IMR-90 (cell line): ENCODE results near the gene ZNF700. TPM values are rescaled to one million over a fixed set of nuclear protein-coding genes. Genes with fewer than 3 reads are reported as not detected.

Experiments
- ATAC-seq: fragments of 200-7000 bp; cut with Tn5 transposase; 2 replicates; pipeline ENCODE4 v1.9.1; 2020; ENCODE audit warnings: low read depth, mild to moderate bottlenecking, moderate library complexity
- BruUV-seq: library from RNA; stranded (reverse); fragments of 400-500 nt; replicated peaks from 2 replicates; lab custom pipeline; 2021; lab: Mats Ljungman, UMichigan
- CTCF ChIA-PET: fragments of 300-600 bp; formaldehyde crosslinking; extraction: SDS; loops from one replicate; lab custom pipeline; 2021; ENCODE audit warnings: antibody characterized with exemption; lab: Yijun Ruan, JAX
- POLR2A ChIA-PET: fragments of 300-600 bp; sonication (Branson Sonifier 250); formaldehyde crosslinking; loops from one replicate; lab custom pipeline; 2022; ENCODE audit warnings: antibody characterized with exemption; ENCODE audit not compliant: unreplicated experiment; lab: Charles Lee
- DNase-seq: peaks from one replicate; pipeline ENCODE4 v3.0.0; 2013
- H2AFZ ChIP-seq: replicated peaks from 2 replicates; pipeline ENCODE3; 2013; ENCODE audit warnings: low read length, mild to moderate bottlenecking; ENCODE audit not compliant: poor library complexity
- H2AK5ac ChIP-seq: 2 replicates; pipeline ENCODE4 v1.6.1; 2013; ENCODE audit warnings: low read depth, low read length, inconsistent platforms
- H2AK9ac ChIP-seq: replicated peaks from 2 replicates; pipeline ENCODE3; 2013; ENCODE audit warnings: mild to moderate bottlenecking, low read depth, low read length, moderate library complexity; ENCODE audit not compliant: poor library complexity
- H2BK120ac ChIP-seq: 2 replicates; pipeline ENCODE4 v1.6.1; 2013; ENCODE audit warnings: low read depth, low read length, inconsistent platforms
- H2BK15ac ChIP-seq: 3 replicates; pipeline ENCODE4 v1.6.1; 2013; ENCODE audit warnings: low read depth, low read length, inconsistent platforms
- H2BK20ac ChIP-seq: 2 replicates; pipeline ENCODE4 v1.6.1; 2013; ENCODE audit warnings: low read depth, mild to moderate bottlenecking, inconsistent platforms, low read length, moderate library complexity
- H2BK5ac ChIP-seq: 2 replicates; pipeline ENCODE4 v1.6.1; 2013; ENCODE audit warnings: mild to moderate bottlenecking, low read depth, low read length, inconsistent platforms; ENCODE audit not compliant: poor library complexity, severe bottlenecking
- H3K14ac ChIP-seq: replicated peaks from 2 replicates; pipeline ENCODE4 v1.6.1; 2013; ENCODE audit warnings: low read depth, low read length, inconsistent platforms
- H3K18ac ChIP-seq: 2 replicates; pipeline ENCODE4 v1.6.1; 2013; ENCODE audit warnings: low read depth, low read length, control low read depth
- H3K23ac ChIP-seq: 2 replicates; pipeline ENCODE4 v1.6.1; 2013; ENCODE audit warnings: low read depth, low read length, inconsistent platforms
- H3K27ac ChIP-seq: 2 replicates; pipeline ENCODE4 v1.5.1; 2013; ENCODE audit warnings: mild to moderate bottlenecking, control low read depth, low read length; ENCODE audit not compliant: insufficient read depth
- H3K27me3 ChIP-seq: 2 replicates; pipeline ENCODE4 v1.6.1; 2013; ENCODE audit warnings: low read length; ENCODE audit not compliant: control insufficient read depth, insufficient read depth
- H3K36me3 ChIP-seq: 2 replicates; pipeline ENCODE4 v1.6.1; 2013; ENCODE audit warnings: low read length, mixed read lengths; ENCODE audit not compliant: control insufficient read depth, insufficient read depth
- H3K4ac ChIP-seq: 2 replicates; pipeline ENCODE4 v1.6.1; 2013; ENCODE audit warnings: low read depth, low read length, inconsistent platforms
- H3K4me1 ChIP-seq: 2 replicates; pipeline ENCODE4 v1.6.1; 2013; ENCODE audit warnings: low read length, mixed read lengths; ENCODE audit not compliant: control insufficient read depth, insufficient read depth
- H3K4me2 ChIP-seq: 2 replicates; pipeline ENCODE4 v1.6.1; 2013; ENCODE audit warnings: low read depth, mild to moderate bottlenecking, control low read depth, low read length, moderate library complexity
- H3K4me3 ChIP-seq: 2 replicates; pipeline ENCODE4 v1.5.1; 2013; ENCODE audit warnings: low read depth, mild to moderate bottlenecking, control low read depth, low read length, moderate library complexity; ENCODE audit not compliant: insufficient read depth
- H3K56ac ChIP-seq: 2 replicates; pipeline ENCODE4 v1.6.1; 2013; ENCODE audit warnings: low read length, inconsistent platforms; ENCODE audit not compliant: insufficient read depth; ENCODE audit errors: extremely low read depth
- H3K79me1 ChIP-seq, 2 experiments: 2 replicates each; pipeline ENCODE4 v1.6.1; 2013; ENCODE audit warnings: low read length in 2 of 2, inconsistent platforms in 1 of 2, low read depth in 1 of 2
- H3K9ac ChIP-seq: 2 replicates; pipeline ENCODE4 v1.6.1; 2013; ENCODE audit warnings: low read depth, low read length, control low read depth
- H3K9me1 ChIP-seq: 2 replicates; pipeline ENCODE4 v1.6.1; 2013; ENCODE audit warnings: low read length, inconsistent platforms; ENCODE audit not compliant: insufficient read depth
- H3K9me3 ChIP-seq: 2 replicates; pipeline ENCODE4 v1.6.1; 2013; ENCODE audit warnings: low read length; ENCODE audit not compliant: control insufficient read depth, insufficient read depth
- H4K20me1 ChIP-seq: 2 replicates; pipeline ENCODE4 v1.6.1; 2013; ENCODE audit warnings: low read length, inconsistent platforms; ENCODE audit not compliant: insufficient read depth
- H4K5ac ChIP-seq: 2 replicates; pipeline ENCODE4 v1.6.1; 2013; ENCODE audit warnings: mild to moderate bottlenecking, low read depth, low read length, control low read depth
- H4K8ac ChIP-seq, 2 experiments: 2 replicates each; pipeline ENCODE4 v1.6.1; 2013; ENCODE audit warnings: low read depth in 2 of 2, low read length in 2 of 2, control low read depth in 1 of 2, inconsistent platforms in 1 of 2
- H4K91ac ChIP-seq: 2 replicates; pipeline ENCODE4 v1.6.1; 2013; ENCODE audit warnings: low read depth, low read length, inconsistent platforms; ENCODE audit not compliant: insufficient read depth
- BHLHE40 ChIP-seq: fragments of 150-350 bp; IDR thresholded peaks from 2 replicates; pipeline ENCODE4 v1.6.1; 2016; ENCODE audit warnings: mild to moderate bottlenecking, low read depth, low read length
- CEBPB ChIP-seq: IDR thresholded peaks from 2 replicates; pipeline ENCODE4 v1.6.1; 2012; ENCODE audit warnings: low read depth, low read length, improper control_type of control experiment
- ELK1 ChIP-seq: fragments of 150-350 bp; IDR thresholded peaks from 2 replicates; pipeline ENCODE4 v1.6.1; 2016; ENCODE audit warnings: low read depth, mild to moderate bottlenecking, low read length, moderate library complexity, borderline replicate concordance
- FOS ChIP-seq: fragments of 150-350 bp; IDR thresholded peaks from 2 replicates; pipeline ENCODE4 v1.6.1; 2016; ENCODE audit warnings: low read depth, low read length
- MAZ ChIP-seq: IDR thresholded peaks from 2 replicates; pipeline ENCODE4 v1.6.1; 2012; ENCODE audit warnings: low read depth, mild to moderate bottlenecking, low read length, improper control_type of control experiment, moderate library complexity, borderline replicate concordance
- POLR2A ChIP-seq: IDR thresholded peaks from 2 replicates; pipeline ENCODE4 v1.6.1; 2012; ENCODE audit warnings: mild to moderate bottlenecking, low read depth, low read length
- RAD21 ChIP-seq: IDR thresholded peaks from 2 replicates; pipeline ENCODE4 v1.6.1; 2012; ENCODE audit warnings: low read length, improper control_type of control experiment
- RFX5 ChIP-seq: IDR thresholded peaks from 2 replicates; pipeline ENCODE4 v1.8.0; 2012; ENCODE audit warnings: low read depth, mild to moderate bottlenecking, low read length, moderate library complexity
- SMC3 ChIP-seq: fragments of 150-350 bp; IDR thresholded peaks from 2 replicates; pipeline ENCODE4 v1.6.1; 2016; ENCODE audit warnings: low read depth, mild to moderate bottlenecking, antibody characterized with exemption, low read length, moderate library complexity
- USF2 ChIP-seq: fragments of 150-350 bp; IDR thresholded peaks from 2 replicates; pipeline ENCODE4 v1.6.1; 2017; ENCODE audit warnings: mild to moderate bottlenecking, antibody characterized with exemption, low read length, low read depth
- WGBS, 2 experiments: methylation state at CpG; one replicate each; pipeline versions ENCODE4 v1.1.5 to v1.1.7; 2013; ENCODE audit warnings: missing lambda C conversion rate in 2 of 2; ENCODE audit not compliant: insufficient read length in 1 of 2; ENCODE audit errors: extremely low coverage in 2 of 2; 5-methylcytosine and 5-hydroxymethylcytosine counted together
- dilution Hi-C: fragments of 300-500 bp; cut with HindIII; formaldehyde crosslinking; loops from one replicate; pipeline ENCODE4 v1.14.3; 2018; ENCODE audit warnings: low sequenced_read_pairs; ENCODE audit not compliant: unreplicated experiment
- in situ Hi-C: fragments of 300-500 bp; cut with MboI; formaldehyde crosslinking; loops from 3 replicates; pipeline ENCODE4 v1.14.3; 2019; ENCODE audit warnings: low sequenced_read_pairs, inconsistent platforms, mixed read lengths
- intact Hi-C: fragments of 100-400 bp; cut with micrococcal nuclease; formaldehyde crosslinking; loops from 2 replicates; pipeline ENCODE4 v1.10.0; 2022
- polyA plus RNA-seq, 3 experiments: library from polyadenylated mRNA; depleted of rRNA; stranded (reverse); fragments of >200 nt; gene quantifications; 2 replicates each; pipeline ENCODE4 v1.2.3, GENCODE V29; 2012; ENCODE audit warnings: low replicate concordance in 1 of 3
- total RNA-seq: library from RNA; depleted of rRNA; stranded (reverse); fragments of >200 nt; gene quantifications from 2 replicates; pipeline ENCODE4 v1.2.3, GENCODE V29; 2012

The ZNF700 gene
- total and polyA plus RNA-seq, 2 of the 4 experiments (the other 2 are of a cell fraction) = 5.3 to 10.2 TPM

- no peak overlapping the region for H3K4me2 ChIP-seq
Measured at GRCh38 chr19:11971041-11971440, 46.1 kb downstream of the ZNF700 start.

More at GRCh38 chr19:11971041-11971440, 46.1 kb downstream of the ZNF700 start:
- CTCF ChIA-PET = no interaction called here
- Histone ChIP-seq H3K18ac (no peak overlapping the region), H3K27ac (no peak overlapping the region), H3K27me3 (no peaks in the 10 kb centered on the region), H4K91ac (no peak overlapping the region), H3K9me3 (peaks cover 6% of the 10 kb centered on the region; the same call in 1 of the 2 replicates), H2BK15ac (no peak overlapping the region), H2BK20ac (no peak overlapping the region), H4K8ac (no peak overlapping the region), H3K9me1 (no peaks in the 10 kb centered on the region), H3K4me3 (no peak overlapping the region), H2AK9ac (no peak overlapping the region), H4K20me1 (no peaks in the 10 kb centered on the region), H3K4ac (no peak overlapping the region), H4K5ac (no peak overlapping the region), H3K23ac (no peak overlapping the region), H3K9ac (no peak overlapping the region), H2BK120ac (no peak overlapping the region), H3K36me3 (no peaks in the 10 kb centered on the region), H2AFZ (no peak overlapping the region), H3K4me1 (no peaks in the 10 kb centered on the region), H2BK5ac (no peak overlapping the region), H2AK5ac (no peak overlapping the region), H3K79me1 (no peaks in the 10 kb centered on the region), H3K14ac (no peak overlapping the region), H3K56ac (no peak overlapping the region)
- dilution Hi-C loops (no loop called here), intact Hi-C loops (no loop called here), in situ Hi-C loops (no loop called here)
- no CpG with 5 or more reads among the region's 2 CpGs for WGBS, 2 experiments
- ATAC-seq (no peak), DNase-seq (no peak)
- TF ChIP-seq BHLHE40 (no peak), ELK1 (no peak), MAZ (no peak), SMC3 (no peak), FOS (no peak), POLR2A (no peak), USF2 (no peak), CEBPB (no peak), RFX5 (no peak), RAD21 (no peak)
- BruUV-seq = no TSS peak
- POLR2A ChIA-PET = no interaction called here
